Activated B cell treated with CpG ODN at 0.5 μM for 24 hours (primary cell): Measurements from ENCODE around the gene FECH. TPM values are rescaled to one million over a fixed set of nuclear protein-coding genes. Genes with fewer than 3 reads are reported as not detected.
"Not testable (repeated sequence)": the region's sequence is repeated elsewhere in the genome, so short reads cannot be mapped to it uniquely, and the experiment has no call there.

Experiments
- ATAC-seq: fragments of 200-7000 bp; cut with Tn5 transposase; one replicate; pipeline ENCODE4 v1.10.0; 2021; ENCODE audit warnings: low read depth, mild to moderate bottlenecking, moderate library complexity
- CTCF ChIA-PET: fragments of 350-600 bp; sonication (Branson Sonifier 250); formaldehyde crosslinking; loops from one replicate; lab custom pipeline; 2021; ENCODE audit warnings: antibody characterized with exemption; lab: Charles Lee
- POLR2A ChIA-PET: fragments of 350-600 bp; sonication (Branson Sonifier 250); formaldehyde crosslinking; loops from one replicate; lab custom pipeline; 2021; ENCODE audit warnings: antibody characterized with exemption; lab: Charles Lee
- DNase-seq: peaks from one replicate; pipeline ENCODE4 v3.0.0; 2022
- H3K27ac Mint-ChIP-seq: one replicate; pipeline ENCODE4 v1.8.0; 2020; ENCODE audit warnings: mixed read lengths
- H3K27me3 Mint-ChIP-seq: one replicate; pipeline ENCODE4 v1.8.0; 2021; ENCODE audit warnings: mixed read lengths
- H3K36me3 Mint-ChIP-seq: one replicate; pipeline ENCODE4 v1.8.0; 2021; ENCODE audit warnings: low read depth, mixed read lengths
- H3K4me1 Mint-ChIP-seq: one replicate; pipeline ENCODE4 v1.8.0; 2021; ENCODE audit warnings: mixed read lengths
- H3K4me3 Mint-ChIP-seq: one replicate; pipeline ENCODE4 v1.8.0; 2020; ENCODE audit warnings: mild to moderate bottlenecking, mixed read lengths
- H3K9me3 Mint-ChIP-seq: one replicate; pipeline ENCODE4 v1.8.0; 2020; ENCODE audit warnings: mixed read lengths
- CTCF ChIP-seq: fragments of 200-600 bp; IDR thresholded peaks from one replicate; pipeline ENCODE4 v1.8.0; 2022; ENCODE audit warnings: antibody characterized with exemption, mild to moderate bottlenecking
- intact Hi-C: fragments of 100-400 bp; cut with micrococcal nuclease; formaldehyde crosslinking; loops from one replicate; pipeline ENCODE4 v1.15.1; 2024
- total RNA-seq: library from RNA; stranded (reverse); gene quantifications from 2 replicates; pipeline ENCODE4 v1.2.3, GENCODE V29; 2022

FECH gene
- total RNA-seq, 1 donor from 2014 or later, result 9.2 TPM

- H3K27ac Mint-ChIP-seq, result no peak overlapping the region
Observed at GRCh38 chr18:57523171-57523956, 63.1 kb downstream of the FECH start.

GRCh38 chr18:57522348-57522747 lies 64.2 kb downstream of the FECH start:
- H3K27ac Mint-ChIP-seq, H3K4me1 Mint-ChIP-seq, CTCF ChIA-PET, H3K36me3 Mint-ChIP-seq, H3K9me3 Mint-ChIP-seq, DNase-seq, ATAC-seq, POLR2A ChIA-PET, H3K4me3 Mint-ChIP-seq, intact Hi-C loops: not testable (repeated sequence)
- H3K27me3 Mint-ChIP-seq, result peaks cover 12% of the 10 kb centered on the region

More at GRCh38 chr18:57523171-57523956, 63.1 kb downstream of the FECH start:
- peaks cover 11% of the 10 kb centered on the region for H3K27me3 Mint-ChIP-seq
- CTCF ChIA-PET, result no interaction called here
- no peak for TF ChIP-seq CTCF
- peaks cover 2% of the 10 kb centered on the region for H3K9me3 Mint-ChIP-seq
- H3K4me1 Mint-ChIP-seq, result peaks cover 7% of the 10 kb centered on the region
- DNase-seq (no peak), ATAC-seq (no peak)
- no peaks in the 10 kb centered on the region for H3K36me3 Mint-ChIP-seq
- H3K4me3 Mint-ChIP-seq, result no peak overlapping the region
- intact Hi-C loops, result no loop called here
- POLR2A ChIA-PET, result no interaction called here

- Mint-ChIP-seq H3K9me3 (no peaks in the 10 kb centered on the region), H3K4me3 (no peak overlapping the region), H3K4me1 (peaks cover 7% of the 10 kb centered on the region), H3K27me3 (peaks cover 12% of the 10 kb centered on the region), H3K27ac (no peak overlapping the region), H3K36me3 (no peaks in the 10 kb centered on the region)
- intact Hi-C loops, result no loop called here
- DNase-seq (no peak), ATAC-seq (no peak)
- TF ChIP-seq CTCF, result no peak
- CTCF ChIA-PET, result no interaction called here
- POLR2A ChIA-PET, result no interaction called here
Observed at GRCh38 chr18:57519668-57520424, 66.7 kb downstream of the FECH start.

GRCh38 chr18:57518533-57518932 lies 68.0 kb downstream of the FECH start:
- Mint-ChIP-seq H3K4me1 (peaks cover 6% of the 10 kb centered on the region), H3K9me3 (peaks cover 3% of the 10 kb centered on the region), H3K27me3 (peaks cover 14% of the 10 kb centered on the region), H3K36me3 (no peaks in the 10 kb centered on the region), H3K27ac (no peak overlapping the region), H3K4me3 (no peak overlapping the region)
- no peak for ATAC-seq
- TF ChIP-seq CTCF, result no peak
- ChIA-PET POLR2A (no interaction called here), CTCF (no interaction called here)
- intact Hi-C loops, result no loop called here
- no peak for DNase-seq

- intact Hi-C loops, result no loop called here
- Mint-ChIP-seq H3K27me3 (peaks cover 18% of the 10 kb centered on the region), H3K9me3 (peaks cover 3% of the 10 kb centered on the region), H3K4me3 (no peak overlapping the region), H3K36me3 (no peaks in the 10 kb centered on the region), H3K4me1 (no peaks in the 10 kb centered on the region), H3K27ac (no peak overlapping the region)
- ChIA-PET CTCF (no interaction called here), POLR2A (no interaction called here)
- DNase-seq (no peak), ATAC-seq (no peak)
- no peak for TF ChIP-seq CTCF
Observed at GRCh38 chr18:57516056-57516455, 70.4 kb downstream of the FECH start.
